ENCODE measurements around the gene NRTN. TPM values are rescaled to one million over a fixed set of nuclear protein-coding genes. Genes with fewer than 3 reads are reported as not detected.
A peak's percentile ranks its signal among the peaks of the same experiment; 100 is the strongest.

Gene NRTN
- total and polyA plus RNA-seq, 2 of the 13 experiments (the other 11 are each of a cell fraction or from before 2014, with no cell fraction given): 4.1 to 5.3 TPM

DNA sequence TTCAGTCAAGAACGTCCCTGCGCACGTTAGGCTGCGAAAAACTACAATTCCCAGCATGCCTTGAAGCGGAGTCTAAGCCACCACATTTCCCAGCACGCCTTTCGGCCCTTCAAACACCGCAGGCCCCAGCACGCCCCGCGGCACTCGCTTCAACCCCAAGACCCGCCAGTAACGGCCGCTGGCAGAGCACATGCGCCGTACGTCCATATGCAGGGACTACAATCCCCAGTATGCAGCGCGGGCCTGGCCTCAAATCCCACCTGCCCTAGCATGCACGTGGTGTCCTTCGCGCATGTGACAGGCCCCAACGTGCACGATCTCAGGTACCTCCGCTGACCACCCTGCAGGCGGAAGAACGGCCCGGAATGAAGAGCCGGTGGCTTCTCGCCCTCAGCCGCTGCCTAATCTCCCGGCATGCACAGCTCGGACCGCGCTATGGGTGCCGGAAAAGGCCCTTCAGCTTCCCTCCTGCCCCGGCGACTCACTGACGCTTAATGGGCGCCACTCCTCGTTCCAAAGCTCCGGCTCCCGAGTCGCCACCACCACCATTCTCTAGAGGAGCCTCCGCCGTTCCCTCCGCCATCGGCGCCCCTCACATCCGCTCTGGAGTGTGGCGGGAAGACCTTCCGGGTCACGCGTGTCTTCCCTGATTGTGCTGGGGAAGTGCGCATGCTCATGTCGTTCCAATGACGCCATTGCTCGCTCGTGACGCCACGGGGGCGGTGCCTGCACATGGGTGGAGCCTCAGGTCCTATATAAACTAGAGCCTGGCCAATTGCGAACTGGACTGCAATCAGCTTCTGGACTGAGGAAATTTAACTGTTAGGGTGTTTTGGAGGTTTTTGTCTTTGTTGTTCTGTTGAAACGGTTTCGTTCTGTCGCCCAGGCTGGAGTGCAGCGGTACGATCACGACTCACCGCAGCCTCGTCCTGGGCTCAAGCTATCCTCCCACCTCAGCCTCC lies 14.0 kb upstream of the NRTN start, which contains the start of gene DUS3L (continued):
- TF ChIP-seq, protein P1, sequence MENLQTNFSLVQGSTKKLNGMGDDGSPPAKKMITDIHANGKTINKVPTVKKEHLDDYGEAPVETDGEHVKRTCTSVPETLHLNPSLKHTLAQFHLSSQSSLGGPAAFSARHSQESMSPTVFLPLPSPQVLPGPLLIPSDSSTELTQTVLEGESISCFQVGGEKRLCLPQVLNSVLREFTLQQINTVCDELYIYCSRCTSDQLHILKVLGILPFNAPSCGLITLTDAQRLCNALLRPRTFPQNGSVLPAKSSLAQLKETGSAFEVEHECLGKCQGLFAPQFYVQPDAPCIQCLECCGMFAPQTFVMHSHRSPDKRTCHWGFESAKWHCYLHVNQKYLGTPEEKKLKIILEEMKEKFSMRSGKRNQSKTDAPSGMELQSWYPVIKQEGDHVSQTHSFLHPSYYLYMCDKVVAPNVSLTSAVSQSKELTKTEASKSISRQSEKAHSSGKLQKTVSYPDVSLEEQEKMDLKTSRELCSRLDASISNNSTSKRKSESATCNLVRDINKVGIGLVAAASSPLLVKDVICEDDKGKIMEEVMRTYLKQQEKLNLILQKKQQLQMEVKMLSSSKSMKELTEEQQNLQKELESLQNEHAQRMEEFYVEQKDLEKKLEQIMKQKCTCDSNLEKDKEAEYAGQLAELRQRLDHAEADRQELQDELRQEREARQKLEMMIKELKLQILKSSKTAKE (CRISPR knock-in tag; IDR thresholded peaks at IDR 0.05; ENCODE audit: borderline replicate concordance): no peak
- TF ChIP-seq ZNF282 (IDR thresholded peaks at IDR 0.05; ENCODE audit: partially characterized antibody) (no peak), ASH2L (IDR thresholded peaks at IDR 0.05; ENCODE audit: insufficient read length, low read depth, low read length) (peak; percentile 70), KLF12 (CRISPR knock-in tag; IDR thresholded peaks at IDR 0.05; ENCODE audit: borderline replicate concordance) (no peak), ZNF839 (CRISPR knock-in tag; IDR thresholded peaks at IDR 0.05; ENCODE audit: borderline replicate concordance) (peak; percentile 98), ZFP36L1 (CRISPR knock-in tag; IDR thresholded peaks at IDR 0.05) (peak; percentile 64; the same call in 1 of the 2 replicates), CC2D1A (CRISPR knock-in tag; IDR thresholded peaks at IDR 0.05) (no peak), ZFP90 (CRISPR knock-in tag; IDR thresholded peaks at IDR 0.05; ENCODE audit: borderline replicate concordance) (no peak; the same call in 1 of the 2 replicates), RBFOX2 (IDR thresholded peaks at IDR 0.05; ENCODE audit: low read depth, low read length) (peak; percentile 93), IRX3 (CRISPR knock-in tag; IDR thresholded peaks at IDR 0.05; ENCODE audit: borderline replicate concordance, low read depth) (peak; percentile 93), KLF9 (CRISPR knock-in tag; IDR thresholded peaks at IDR 0.05; ENCODE audit: low read depth) (no peak), ZNF225 (CRISPR knock-in tag; IDR thresholded peaks at IDR 0.05) (peak; percentile 91), ZNF296 (CRISPR knock-in tag; conservative IDR thresholded peaks at IDR 0.05) (0 out of 2 replicates have a peak, but pooled peaks have one; percentile 57), ZNF562 (CRISPR knock-in tag; IDR thresholded peaks at IDR 0.05; ENCODE audit: borderline replicate concordance) (no peak)
- TF ChIP-seq, protein P2, sequence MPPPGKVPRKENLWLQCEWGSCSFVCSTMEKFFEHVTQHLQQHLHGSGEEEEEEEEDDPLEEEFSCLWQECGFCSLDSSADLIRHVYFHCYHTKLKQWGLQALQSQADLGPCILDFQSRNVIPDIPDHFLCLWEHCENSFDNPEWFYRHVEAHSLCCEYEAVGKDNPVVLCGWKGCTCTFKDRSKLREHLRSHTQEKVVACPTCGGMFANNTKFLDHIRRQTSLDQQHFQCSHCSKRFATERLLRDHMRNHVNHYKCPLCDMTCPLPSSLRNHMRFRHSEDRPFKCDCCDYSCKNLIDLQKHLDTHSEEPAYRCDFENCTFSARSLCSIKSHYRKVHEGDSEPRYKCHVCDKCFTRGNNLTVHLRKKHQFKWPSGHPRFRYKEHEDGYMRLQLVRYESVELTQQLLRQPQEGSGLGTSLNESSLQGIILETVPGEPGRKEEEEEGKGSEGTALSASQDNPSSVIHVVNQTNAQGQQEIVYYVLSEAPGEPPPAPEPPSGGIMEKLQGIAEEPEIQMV (CRISPR knock-in tag; IDR thresholded peaks at IDR 0.05; ENCODE audit: low read depth): peak; percentile 83
- TF ChIP-seq, protein P3, sequence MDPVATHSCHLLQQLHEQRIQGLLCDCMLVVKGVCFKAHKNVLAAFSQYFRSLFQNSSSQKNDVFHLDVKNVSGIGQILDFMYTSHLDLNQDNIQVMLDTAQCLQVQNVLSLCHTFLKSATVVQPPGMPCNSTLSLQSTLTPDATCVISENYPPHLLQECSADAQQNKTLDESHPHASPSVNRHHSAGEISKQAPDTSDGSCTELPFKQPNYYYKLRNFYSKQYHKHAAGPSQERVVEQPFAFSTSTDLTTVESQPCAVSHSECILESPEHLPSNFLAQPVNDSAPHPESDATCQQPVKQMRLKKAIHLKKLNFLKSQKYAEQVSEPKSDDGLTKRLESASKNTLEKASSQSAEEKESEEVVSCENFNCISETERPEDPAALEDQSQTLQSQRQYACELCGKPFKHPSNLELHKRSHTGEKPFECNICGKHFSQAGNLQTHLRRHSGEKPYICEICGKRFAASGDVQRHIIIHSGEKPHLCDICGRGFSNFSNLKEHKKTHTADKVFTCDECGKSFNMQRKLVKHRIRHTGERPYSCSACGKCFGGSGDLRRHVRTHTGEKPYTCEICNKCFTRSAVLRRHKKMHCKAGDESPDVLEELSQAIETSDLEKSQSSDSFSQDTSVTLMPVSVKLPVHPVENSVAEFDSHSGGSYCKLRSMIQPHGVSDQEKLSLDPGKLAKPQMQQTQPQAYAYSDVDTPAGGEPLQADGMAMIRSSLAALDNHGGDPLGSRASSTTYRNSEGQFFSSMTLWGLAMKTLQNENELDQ (CRISPR knock-in tag; IDR thresholded peaks at IDR 0.05; ENCODE audit: borderline replicate concordance): no peak
- TF ChIP-seq, protein P4, sequence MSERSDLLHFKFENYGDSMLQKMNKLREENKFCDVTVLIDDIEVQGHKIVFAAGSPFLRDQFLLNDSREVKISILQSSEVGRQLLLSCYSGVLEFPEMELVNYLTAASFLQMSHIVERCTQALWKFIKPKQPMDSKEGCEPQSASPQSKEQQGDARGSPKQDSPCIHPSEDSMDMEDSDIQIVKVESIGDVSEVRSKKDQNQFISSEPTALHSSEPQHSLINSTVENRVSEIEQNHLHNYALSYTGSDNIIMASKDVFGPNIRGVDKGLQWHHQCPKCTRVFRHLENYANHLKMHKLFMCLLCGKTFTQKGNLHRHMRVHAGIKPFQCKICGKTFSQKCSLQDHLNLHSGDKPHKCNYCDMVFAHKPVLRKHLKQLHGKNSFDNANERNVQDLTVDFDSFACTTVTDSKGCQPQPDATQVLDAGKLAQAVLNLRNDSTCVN (CRISPR knock-in tag; IDR thresholded peaks at IDR 0.05; ENCODE audit: borderline replicate concordance): 0 out of 2 replicates have a peak, but pooled peaks have one; percentile 48
- TF ChIP-seq, protein P5, sequence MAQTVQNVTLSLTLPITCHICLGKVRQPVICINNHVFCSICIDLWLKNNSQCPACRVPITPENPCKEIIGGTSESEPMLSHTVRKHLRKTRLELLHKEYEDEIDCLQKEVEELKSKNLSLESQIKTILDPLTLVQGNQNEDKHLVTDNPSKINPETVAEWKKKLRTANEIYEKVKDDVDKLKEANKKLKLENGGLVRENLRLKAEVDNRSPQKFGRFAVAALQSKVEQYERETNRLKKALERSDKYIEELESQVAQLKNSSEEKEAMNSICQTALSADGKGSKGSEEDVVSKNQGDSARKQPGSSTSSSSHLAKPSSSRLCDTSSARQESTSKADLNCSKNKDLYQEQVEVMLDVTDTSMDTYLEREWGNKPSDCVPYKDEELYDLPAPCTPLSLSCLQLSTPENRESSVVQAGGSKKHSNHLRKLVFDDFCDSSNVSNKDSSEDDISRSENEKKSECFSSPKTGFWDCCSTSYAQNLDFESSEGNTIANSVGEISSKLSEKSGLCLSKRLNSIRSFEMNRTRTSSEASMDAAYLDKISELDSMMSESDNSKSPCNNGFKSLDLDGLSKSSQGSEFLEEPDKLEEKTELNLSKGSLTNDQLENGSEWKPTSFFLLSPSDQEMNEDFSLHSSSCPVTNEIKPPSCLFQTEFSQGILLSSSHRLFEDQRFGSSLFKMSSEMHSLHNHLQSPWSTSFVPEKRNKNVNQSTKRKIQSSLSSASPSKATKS (CRISPR knock-in tag; IDR thresholded peaks at IDR 0.05): no peak
